IMR-90 (cell line): Measurements from ENCODE around the gene PHAX. TPM values are rescaled to one million over a fixed set of nuclear protein-coding genes. Genes with fewer than 3 reads are reported as not detected.

Source experiments
- ATAC-seq: fragments of 200-7000 bp; cut with Tn5 transposase; 2 replicates; pipeline ENCODE4 v1.9.1; 2020; ENCODE audit warnings: low read depth, mild to moderate bottlenecking, moderate library complexity
- BruUV-seq: library from RNA; stranded (reverse); fragments of 400-500 nt; replicated peaks from 2 replicates; lab custom pipeline; 2021; lab: Mats Ljungman, UMichigan
- CTCF ChIA-PET: fragments of 300-600 bp; formaldehyde crosslinking; extraction: SDS; loops from one replicate; lab custom pipeline; 2021; ENCODE audit warnings: antibody characterized with exemption; lab: Yijun Ruan, JAX
- POLR2A ChIA-PET: fragments of 300-600 bp; sonication (Branson Sonifier 250); formaldehyde crosslinking; loops from one replicate; lab custom pipeline; 2022; ENCODE audit warnings: antibody characterized with exemption; ENCODE audit not compliant: unreplicated experiment; lab: Charles Lee
- DNase-seq: peaks from one replicate; pipeline ENCODE4 v3.0.0; 2013
- H2AFZ ChIP-seq: replicated peaks from 2 replicates; pipeline ENCODE3; 2013; ENCODE audit warnings: low read length, mild to moderate bottlenecking; ENCODE audit not compliant: poor library complexity
- H2AK5ac ChIP-seq: 2 replicates; pipeline ENCODE4 v1.6.1; 2013; ENCODE audit warnings: low read depth, low read length, inconsistent platforms
- H2AK9ac ChIP-seq: replicated peaks from 2 replicates; pipeline ENCODE3; 2013; ENCODE audit warnings: mild to moderate bottlenecking, low read depth, low read length, moderate library complexity; ENCODE audit not compliant: poor library complexity
- H2BK120ac ChIP-seq: 2 replicates; pipeline ENCODE4 v1.6.1; 2013; ENCODE audit warnings: low read depth, low read length, inconsistent platforms
- H2BK15ac ChIP-seq: 3 replicates; pipeline ENCODE4 v1.6.1; 2013; ENCODE audit warnings: low read depth, low read length, inconsistent platforms
- H2BK20ac ChIP-seq: 2 replicates; pipeline ENCODE4 v1.6.1; 2013; ENCODE audit warnings: low read depth, mild to moderate bottlenecking, inconsistent platforms, low read length, moderate library complexity
- H2BK5ac ChIP-seq: 2 replicates; pipeline ENCODE4 v1.6.1; 2013; ENCODE audit warnings: mild to moderate bottlenecking, low read depth, low read length, inconsistent platforms; ENCODE audit not compliant: poor library complexity, severe bottlenecking
- H3K14ac ChIP-seq: replicated peaks from 2 replicates; pipeline ENCODE4 v1.6.1; 2013; ENCODE audit warnings: low read depth, low read length, inconsistent platforms
- H3K18ac ChIP-seq: 2 replicates; pipeline ENCODE4 v1.6.1; 2013; ENCODE audit warnings: low read depth, low read length, control low read depth
- H3K23ac ChIP-seq: 2 replicates; pipeline ENCODE4 v1.6.1; 2013; ENCODE audit warnings: low read depth, low read length, inconsistent platforms
- H3K27ac ChIP-seq: 2 replicates; pipeline ENCODE4 v1.5.1; 2013; ENCODE audit warnings: mild to moderate bottlenecking, control low read depth, low read length; ENCODE audit not compliant: insufficient read depth
- H3K27me3 ChIP-seq: 2 replicates; pipeline ENCODE4 v1.6.1; 2013; ENCODE audit warnings: low read length; ENCODE audit not compliant: control insufficient read depth, insufficient read depth
- H3K36me3 ChIP-seq: 2 replicates; pipeline ENCODE4 v1.6.1; 2013; ENCODE audit warnings: low read length, mixed read lengths; ENCODE audit not compliant: control insufficient read depth, insufficient read depth
- H3K4ac ChIP-seq: 2 replicates; pipeline ENCODE4 v1.6.1; 2013; ENCODE audit warnings: low read depth, low read length, inconsistent platforms
- H3K4me1 ChIP-seq: 2 replicates; pipeline ENCODE4 v1.6.1; 2013; ENCODE audit warnings: low read length, mixed read lengths; ENCODE audit not compliant: control insufficient read depth, insufficient read depth
- H3K4me2 ChIP-seq: 2 replicates; pipeline ENCODE4 v1.6.1; 2013; ENCODE audit warnings: low read depth, mild to moderate bottlenecking, control low read depth, low read length, moderate library complexity
- H3K4me3 ChIP-seq: 2 replicates; pipeline ENCODE4 v1.5.1; 2013; ENCODE audit warnings: low read depth, mild to moderate bottlenecking, control low read depth, low read length, moderate library complexity; ENCODE audit not compliant: insufficient read depth
- H3K56ac ChIP-seq: 2 replicates; pipeline ENCODE4 v1.6.1; 2013; ENCODE audit warnings: low read length, inconsistent platforms; ENCODE audit not compliant: insufficient read depth; ENCODE audit errors: extremely low read depth
- H3K79me1 ChIP-seq, 2 experiments: 2 replicates each; pipeline ENCODE4 v1.6.1; 2013; ENCODE audit warnings: low read length in 2 of 2, inconsistent platforms in 1 of 2, low read depth in 1 of 2
- H3K9ac ChIP-seq: 2 replicates; pipeline ENCODE4 v1.6.1; 2013; ENCODE audit warnings: low read depth, low read length, control low read depth
- H3K9me1 ChIP-seq: 2 replicates; pipeline ENCODE4 v1.6.1; 2013; ENCODE audit warnings: low read length, inconsistent platforms; ENCODE audit not compliant: insufficient read depth
- H3K9me3 ChIP-seq: 2 replicates; pipeline ENCODE4 v1.6.1; 2013; ENCODE audit warnings: low read length; ENCODE audit not compliant: control insufficient read depth, insufficient read depth
- H4K20me1 ChIP-seq: 2 replicates; pipeline ENCODE4 v1.6.1; 2013; ENCODE audit warnings: low read length, inconsistent platforms; ENCODE audit not compliant: insufficient read depth
- H4K5ac ChIP-seq: 2 replicates; pipeline ENCODE4 v1.6.1; 2013; ENCODE audit warnings: mild to moderate bottlenecking, low read depth, low read length, control low read depth
- H4K8ac ChIP-seq, 2 experiments: 2 replicates each; pipeline ENCODE4 v1.6.1; 2013; ENCODE audit warnings: low read depth in 2 of 2, low read length in 2 of 2, control low read depth in 1 of 2, inconsistent platforms in 1 of 2
- H4K91ac ChIP-seq: 2 replicates; pipeline ENCODE4 v1.6.1; 2013; ENCODE audit warnings: low read depth, low read length, inconsistent platforms; ENCODE audit not compliant: insufficient read depth
- BHLHE40 ChIP-seq: fragments of 150-350 bp; IDR thresholded peaks from 2 replicates; pipeline ENCODE4 v1.6.1; 2016; ENCODE audit warnings: mild to moderate bottlenecking, low read depth, low read length
- FOS ChIP-seq: fragments of 150-350 bp; IDR thresholded peaks from 2 replicates; pipeline ENCODE4 v1.6.1; 2016; ENCODE audit warnings: low read depth, low read length
- RCOR1 ChIP-seq: IDR thresholded peaks from 2 replicates; pipeline ENCODE4 v1.6.1; 2012; ENCODE audit warnings: mild to moderate bottlenecking, low read length, improper control_type of control experiment; ENCODE audit not compliant: insufficient replicate concordance
- WGBS, 2 experiments: methylation state at CpG; one replicate each; pipeline versions ENCODE4 v1.1.5 to v1.1.7; 2013; ENCODE audit warnings: missing lambda C conversion rate in 2 of 2; ENCODE audit not compliant: insufficient read length in 1 of 2; ENCODE audit errors: extremely low coverage in 2 of 2; 5-methylcytosine and 5-hydroxymethylcytosine counted together
- dilution Hi-C: fragments of 300-500 bp; cut with HindIII; formaldehyde crosslinking; loops from one replicate; pipeline ENCODE4 v1.14.3; 2018; ENCODE audit warnings: low sequenced_read_pairs; ENCODE audit not compliant: unreplicated experiment
- in situ Hi-C: fragments of 300-500 bp; cut with MboI; formaldehyde crosslinking; loops from 3 replicates; pipeline ENCODE4 v1.14.3; 2019; ENCODE audit warnings: low sequenced_read_pairs, inconsistent platforms, mixed read lengths
- intact Hi-C: fragments of 100-400 bp; cut with micrococcal nuclease; formaldehyde crosslinking; loops from 2 replicates; pipeline ENCODE4 v1.10.0; 2022
- polyA plus RNA-seq, 3 experiments: library from polyadenylated mRNA; depleted of rRNA; stranded (reverse); fragments of >200 nt; gene quantifications; 2 replicates each; pipeline ENCODE4 v1.2.3, GENCODE V29; 2012; ENCODE audit warnings: low replicate concordance in 1 of 3
- total RNA-seq: library from RNA; depleted of rRNA; stranded (reverse); fragments of >200 nt; gene quantifications from 2 replicates; pipeline ENCODE4 v1.2.3, GENCODE V29; 2012

The PHAX gene
- total and polyA plus RNA-seq, 2 of the 4 experiments (the other 2 are of a cell fraction): 32.5 to 46.4 TPM

DNA sequence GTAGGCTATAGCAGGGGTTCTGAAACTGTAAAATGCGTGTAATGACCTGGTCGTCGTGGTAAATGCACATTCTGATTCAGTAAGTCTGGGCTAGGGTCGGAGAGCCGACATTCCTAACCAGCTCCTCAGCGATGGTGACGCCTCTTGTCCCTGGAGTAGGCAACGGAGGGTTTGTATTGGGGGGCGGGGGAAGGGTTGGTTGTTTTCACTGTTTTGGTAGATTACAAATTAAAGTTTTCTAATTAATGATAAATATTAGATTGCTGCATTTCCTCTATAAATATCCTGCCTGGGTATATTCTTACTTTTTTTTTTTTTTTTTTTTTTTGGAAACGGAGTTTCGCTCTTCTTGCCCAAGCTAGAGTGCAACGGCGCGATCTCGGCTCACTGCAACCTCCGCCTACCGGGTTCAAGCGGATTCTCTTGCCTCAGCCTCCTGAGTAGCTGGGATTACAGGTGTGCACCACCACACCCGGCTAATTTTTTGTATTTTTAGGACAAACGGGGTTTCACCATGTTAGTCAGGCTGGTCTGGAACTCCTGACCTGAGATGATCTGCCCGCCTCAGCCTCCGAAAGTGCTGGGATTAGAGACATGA lies 5.2 kb upstream of the PHAX start:
- Histone ChIP-seq H4K20me1 (no peaks in the 10 kb centered on the region), H3K9me1 (peaks cover 3% of the 10 kb centered on the region), H4K8ac (peak overlapping the region; percentile 61 to 89), H3K23ac (peak overlapping the region; percentile 55; the same call in 1 of the 2 replicates), H3K27ac (peak overlapping the region; percentile 43), H4K91ac (peak overlapping the region; percentile 91), H3K27me3 (no peaks in the 10 kb centered on the region), H2BK20ac (peak overlapping the region; percentile 50), H3K4me1 (peaks cover 8% of the 10 kb centered on the region), H3K9me3 (no peaks in the 10 kb centered on the region), H3K56ac (peak overlapping the region; percentile 87), H2AK9ac (peak overlapping the region; percentile 92), H3K9ac (peak overlapping the region; percentile 60), H3K4me2 (peak overlapping the region; percentile 74), H2AK5ac (peak overlapping the region; percentile 79), H2AFZ (peak overlapping the region; percentile 97), H2BK120ac (peak overlapping the region; percentile 72), H2BK15ac (peak overlapping the region; percentile 38; the same call in 1 of the 3 replicates), H3K36me3 (peaks cover 8% of the 10 kb centered on the region), H3K4me3 (peak overlapping the region; percentile 69), H2BK5ac (peak overlapping the region; percentile 56), H3K79me1 (peaks cover 23 to 28% of the 10 kb centered on the region in 2 experiments), H3K14ac (peak overlapping the region; percentile 82), H3K4ac (peak overlapping the region; percentile 83), H3K18ac (peak overlapping the region; percentile 10; the same call in 1 of the 2 replicates), H4K5ac (peak overlapping the region; percentile 63)
- dilution Hi-C loops (no loop called here), in situ Hi-C loops (no loop called here), intact Hi-C loops (loop anchor here (1.0 to 5.0 kb wide), 4 partner anchors 57 to 256 kb away; partner anchors contain the start of gene LMNB1)
- peak; percentile 24; the same call in 1 of the 2 replicates for TF ChIP-seq FOS
- TF ChIP-seq RCOR1: no peak
- TF ChIP-seq BHLHE40: 0 out of 2 replicates have a peak, but pooled peaks have one; percentile 0
- no TSS peak for BruUV-seq
- POLR2A ChIA-PET: interaction anchor here (0.5 kb wide), 1 partner anchor 28 kb away, joined by 4 read pairs; no protein-coding TSS in a partner anchor
- no CpG with 5 or more reads among the region's 22 CpGs for whole genome bisulfite sequencing, 2 experiments
- ATAC-seq (peak; percentile 44), DNase-seq (peak; percentile 88)
- CTCF ChIA-PET: interaction anchor here (0.6 to 1.6 kb wide), 3 partner anchors 11 to 1312 kb away, joined by 3 read pairs; no protein-coding TSS in a partner anchor
